GM18868 (cell line): Measurements from ENCODE around the gene LMF1.

Experiments
- ATAC-seq: cut with Tn5 transposase; IDR thresholded peaks from one replicate; pipeline ENCODE4 v1.9.1; 2021; ENCODE audit warnings: mild to moderate bottlenecking, moderate library complexity; ENCODE audit not compliant: unreplicated experiment

Gene LMF1

DNA sequence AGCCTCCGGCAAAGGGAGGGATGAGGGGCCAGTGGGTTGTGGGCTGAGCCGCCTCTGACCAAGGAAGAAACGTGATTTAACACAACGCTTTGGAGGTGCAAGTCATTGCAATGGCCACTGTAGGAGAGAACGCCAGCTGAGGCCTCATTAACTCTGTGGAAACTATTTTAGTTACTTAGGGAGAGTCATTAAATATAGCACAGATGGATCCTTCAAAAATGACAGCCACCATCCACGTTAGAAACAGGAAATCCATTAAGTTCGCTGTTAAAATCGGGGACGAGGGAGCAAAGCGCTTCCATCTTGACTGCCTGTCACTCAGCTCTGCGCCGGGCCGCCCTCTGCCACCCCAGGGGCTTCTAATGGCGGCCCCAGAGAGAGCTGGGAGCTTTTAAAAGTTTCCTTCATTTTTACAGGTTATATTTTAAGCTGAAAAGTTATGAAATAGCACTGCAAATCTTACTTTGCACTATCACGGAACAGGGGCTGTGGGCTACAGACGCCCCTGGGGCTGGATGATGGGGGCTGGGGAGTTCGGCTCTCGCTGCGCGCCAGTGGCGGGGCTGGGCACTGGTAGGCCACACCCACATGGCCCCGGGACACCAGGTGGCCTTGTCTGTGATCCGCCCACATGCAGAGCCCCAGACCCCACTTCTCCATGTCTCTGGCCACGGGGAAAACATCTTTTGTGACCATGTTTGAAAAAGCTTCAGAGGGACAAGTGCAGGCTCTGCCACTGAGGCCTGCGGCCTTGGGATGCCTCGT lies 54.6 kb downstream of the LMF1 start:
- no peak for ATAC-seq

DNA sequence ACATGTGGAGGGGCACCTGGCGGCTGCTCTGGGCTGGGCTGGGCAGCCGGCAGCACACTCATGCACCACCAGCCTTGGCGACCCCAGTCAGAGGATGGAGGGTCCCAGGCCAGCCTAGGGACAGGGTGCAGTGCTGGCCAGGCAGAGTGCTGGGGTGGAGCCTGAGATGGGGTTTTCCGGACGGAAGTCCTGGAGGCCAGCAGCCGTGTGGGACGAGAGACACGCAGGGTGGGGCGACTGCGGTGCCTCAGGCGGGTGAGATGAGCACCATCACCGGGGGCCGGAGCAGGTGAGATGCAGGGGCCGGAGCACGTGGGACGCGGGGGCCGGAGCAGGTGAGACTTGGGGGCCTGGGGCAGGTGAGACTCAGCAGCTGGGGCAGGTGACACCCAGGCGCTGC lies 55.2 kb downstream of the LMF1 start:
- no peak for ATAC-seq

DNA sequence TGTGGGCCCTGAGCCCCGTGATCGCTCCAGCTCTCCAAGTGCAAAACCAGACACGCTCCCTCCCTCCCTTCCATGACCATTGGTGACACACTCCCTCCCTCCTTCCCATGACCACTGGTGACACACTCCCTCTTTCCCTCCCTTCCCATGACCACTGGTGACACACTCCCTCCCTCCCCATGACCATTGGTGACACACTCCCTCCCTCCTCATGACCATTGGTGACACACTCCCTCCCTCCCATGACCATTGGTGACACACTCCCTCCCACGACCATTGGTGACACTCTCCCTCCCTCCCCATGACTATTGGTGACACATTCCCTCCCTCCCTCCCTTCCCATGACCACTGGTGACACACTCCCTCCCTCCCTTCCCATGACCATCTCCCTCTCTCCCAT lies 56.3 kb downstream of the LMF1 start:
- no peak for ATAC-seq

DNA sequence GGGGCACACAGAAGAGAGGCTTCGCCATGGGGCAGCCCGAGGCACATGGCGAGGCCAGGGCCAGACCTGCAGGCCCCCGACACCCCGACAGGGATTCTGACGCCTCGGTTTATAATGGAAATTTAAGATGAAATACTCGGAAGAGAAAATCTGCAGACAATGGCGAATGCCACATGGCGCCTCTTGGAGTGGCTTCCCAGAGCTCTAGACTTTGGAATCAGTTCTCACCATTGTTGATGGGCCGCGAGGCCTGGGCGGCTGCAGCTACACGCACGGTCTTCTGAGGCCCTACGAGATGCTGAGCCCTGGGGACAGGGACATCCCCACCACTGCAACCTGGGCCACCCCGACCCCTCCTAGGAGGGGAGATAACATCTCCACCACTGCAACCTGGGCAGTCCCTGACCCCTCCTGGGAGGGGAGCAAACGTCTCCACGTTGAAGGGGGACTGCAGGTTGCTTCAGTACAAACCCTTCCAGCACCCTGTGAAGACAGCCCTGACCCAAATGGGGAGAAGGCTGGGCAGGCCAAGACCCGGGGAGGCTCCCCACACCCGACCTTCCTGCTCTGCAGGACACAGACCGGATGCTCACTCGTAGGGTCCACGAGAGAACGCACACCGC lies 56.9 kb downstream of the LMF1 start:
- no peak for ATAC-seq

DNA sequence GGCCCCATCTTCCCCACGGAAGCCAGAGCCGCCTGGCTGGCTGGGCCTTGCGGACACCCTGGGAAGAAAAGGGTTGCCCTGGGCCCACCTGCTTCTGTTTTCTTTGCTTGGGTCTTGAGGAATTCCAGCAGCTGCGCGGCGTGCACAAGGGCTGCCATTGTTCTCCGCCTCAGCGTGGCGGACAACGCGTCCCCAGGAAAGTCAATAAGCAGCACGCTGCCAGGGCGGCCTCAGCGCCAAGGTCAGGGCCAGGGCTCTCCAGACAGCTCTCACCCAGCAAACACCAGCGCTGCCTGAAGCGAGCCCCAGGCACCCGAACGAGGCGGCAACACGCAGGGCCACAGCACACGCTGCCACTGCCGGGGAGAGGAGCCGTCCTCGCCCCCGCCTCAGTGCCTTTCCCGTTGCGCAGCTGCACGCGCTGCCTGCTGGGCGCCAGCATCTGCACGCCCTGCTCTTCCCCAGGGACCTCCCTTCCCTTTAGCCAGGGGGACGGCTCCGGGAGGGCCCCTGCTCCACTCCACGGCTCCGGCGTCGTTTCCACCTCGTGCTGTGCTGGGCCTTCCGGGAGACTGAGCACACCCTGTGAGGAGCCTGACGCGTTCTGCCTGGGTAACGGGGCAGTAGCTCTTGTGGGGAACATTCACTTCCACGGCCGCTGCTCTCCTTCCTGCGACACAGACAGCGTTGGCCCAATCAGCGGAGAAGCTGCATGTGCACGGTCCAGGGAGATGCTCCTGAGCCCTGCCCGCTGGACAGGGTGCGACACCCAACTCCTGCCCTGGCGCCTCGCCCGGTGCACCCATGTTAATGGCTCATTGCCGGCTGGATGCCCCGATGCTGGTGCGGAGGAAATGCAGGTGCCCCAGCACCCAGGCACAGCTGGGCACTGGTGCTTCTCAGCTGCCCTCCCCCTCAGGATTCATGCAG lies 57.8 kb downstream of the LMF1 start:
- ATAC-seq, result no peak

DNA sequence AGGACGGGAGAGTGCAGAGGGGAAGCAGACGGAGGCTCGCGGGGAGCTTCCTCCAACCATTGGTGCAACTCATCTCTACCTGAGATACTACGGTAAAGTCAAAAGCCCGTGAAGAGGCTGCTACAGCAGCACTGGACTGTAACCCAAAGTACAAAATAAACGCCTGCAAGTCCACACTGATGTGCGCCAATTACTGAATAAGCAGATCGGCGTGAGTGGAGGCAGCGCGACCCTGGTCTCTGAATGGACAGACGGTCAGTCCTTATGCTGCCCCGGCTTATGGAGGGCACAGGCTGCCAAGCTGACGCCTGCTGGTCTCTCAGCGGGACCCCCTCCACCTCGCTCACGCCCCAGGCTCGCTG lies 58.5 kb downstream of the LMF1 start:
- ATAC-seq, result no peak

DNA sequence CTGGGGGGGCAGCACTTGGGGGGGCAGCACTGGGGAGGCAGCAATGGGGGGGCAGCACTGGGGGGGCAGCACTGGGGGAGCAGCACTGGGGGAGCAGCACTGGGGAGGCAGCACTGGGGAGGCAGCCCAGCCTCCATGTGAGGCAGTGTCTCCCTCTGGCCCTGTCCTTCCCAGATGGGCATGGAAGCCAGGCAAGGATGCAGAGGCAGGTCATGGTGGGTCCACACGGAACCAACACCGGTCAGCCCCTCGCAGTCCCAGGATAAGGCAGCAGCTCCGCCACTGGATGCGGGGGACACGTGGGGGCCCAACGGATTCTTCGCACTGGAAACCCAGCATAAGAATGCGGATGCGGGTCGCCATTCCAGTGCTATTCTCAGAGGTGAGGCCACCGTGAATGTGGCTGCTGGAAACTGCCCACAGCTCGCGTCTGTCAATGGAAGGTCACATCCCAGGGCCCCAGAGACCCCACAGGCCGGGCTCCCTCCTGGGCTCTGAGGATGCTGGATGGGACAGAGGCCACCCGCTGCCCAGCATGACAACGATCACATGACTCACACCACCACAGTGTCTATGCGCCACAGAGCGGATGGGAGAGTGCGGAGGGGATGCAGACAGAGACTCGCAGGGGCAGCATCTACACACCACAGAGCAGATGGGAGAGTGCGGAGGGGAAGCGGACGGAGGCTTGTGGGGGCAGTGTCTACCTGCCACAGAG lies 59.0 kb downstream of the LMF1 start:
- ATAC-seq, result no peak

DNA sequence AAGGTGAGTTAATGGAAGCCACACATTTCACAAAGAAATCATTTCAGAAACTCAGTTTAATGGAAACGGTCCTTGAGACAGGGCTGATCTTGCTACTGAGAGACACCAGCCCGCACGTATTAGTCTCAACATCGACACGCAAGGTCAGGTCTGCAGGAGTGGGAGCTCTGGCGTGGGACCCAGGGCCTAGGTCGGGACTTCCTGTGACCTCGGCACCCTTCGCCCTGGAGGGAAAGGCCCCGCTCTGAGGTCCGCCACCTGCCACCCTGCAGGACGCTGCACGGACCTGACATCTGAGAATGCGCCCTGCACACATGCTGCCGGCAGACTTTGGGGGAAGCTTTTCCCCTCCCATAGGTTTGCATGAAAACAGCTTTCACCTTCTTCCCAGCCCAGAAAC lies 59.7 kb downstream of the LMF1 start:
- no peak for ATAC-seq

DNA sequence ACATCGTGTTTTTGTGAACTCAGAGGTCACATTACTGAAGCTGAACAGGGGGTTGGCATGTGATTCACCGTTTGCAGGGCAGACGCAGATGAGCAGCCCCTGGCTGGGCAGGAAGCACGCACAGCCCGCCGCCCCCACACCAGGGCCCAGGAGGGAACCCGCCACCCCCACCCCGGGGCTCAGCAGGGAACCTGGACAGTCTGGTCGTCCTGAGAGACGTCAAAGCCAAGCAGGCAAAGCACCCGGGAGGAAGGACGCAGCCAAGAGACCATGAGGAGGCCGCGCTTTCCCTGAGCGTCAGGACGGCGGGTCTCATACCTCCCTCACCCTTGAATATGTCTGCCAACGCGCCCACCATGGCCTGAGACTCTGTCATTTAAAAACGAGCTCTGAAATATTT lies 60.6 kb downstream of the LMF1 start:
- no peak for ATAC-seq

DNA sequence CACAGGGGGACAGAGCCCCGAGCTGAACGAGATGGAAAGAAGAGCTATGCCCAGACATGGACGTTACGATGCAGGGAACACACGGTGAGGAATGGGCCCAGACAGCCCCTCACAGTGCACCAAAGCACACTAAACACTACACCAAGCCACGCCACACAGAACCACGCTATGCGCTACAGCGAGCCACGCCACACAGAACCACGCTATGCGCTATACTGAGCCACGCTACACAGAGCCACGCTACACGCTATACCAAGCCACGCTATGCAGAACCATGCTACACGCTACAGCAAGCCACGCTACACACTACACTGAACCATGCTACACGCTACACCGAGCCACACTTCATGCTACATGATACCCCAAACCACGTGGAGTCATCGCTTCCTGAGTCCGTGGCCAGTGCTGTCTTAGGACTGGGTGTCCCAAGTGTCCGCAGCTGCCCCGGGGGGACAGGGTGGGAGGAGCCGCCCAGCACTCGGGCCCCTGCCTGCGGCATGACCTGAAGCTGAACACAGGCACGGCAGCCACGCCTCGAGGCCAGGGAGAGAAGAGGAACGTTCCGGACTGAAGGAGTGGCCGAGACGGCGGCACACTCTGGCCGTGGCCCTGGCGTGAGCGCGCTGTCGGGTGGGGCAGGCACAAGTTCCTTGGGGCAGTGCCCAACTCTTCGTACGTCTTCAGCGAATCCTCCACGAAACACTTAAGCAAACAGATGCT lies 61.3 kb downstream of the LMF1 start:
- no peak for ATAC-seq

DNA sequence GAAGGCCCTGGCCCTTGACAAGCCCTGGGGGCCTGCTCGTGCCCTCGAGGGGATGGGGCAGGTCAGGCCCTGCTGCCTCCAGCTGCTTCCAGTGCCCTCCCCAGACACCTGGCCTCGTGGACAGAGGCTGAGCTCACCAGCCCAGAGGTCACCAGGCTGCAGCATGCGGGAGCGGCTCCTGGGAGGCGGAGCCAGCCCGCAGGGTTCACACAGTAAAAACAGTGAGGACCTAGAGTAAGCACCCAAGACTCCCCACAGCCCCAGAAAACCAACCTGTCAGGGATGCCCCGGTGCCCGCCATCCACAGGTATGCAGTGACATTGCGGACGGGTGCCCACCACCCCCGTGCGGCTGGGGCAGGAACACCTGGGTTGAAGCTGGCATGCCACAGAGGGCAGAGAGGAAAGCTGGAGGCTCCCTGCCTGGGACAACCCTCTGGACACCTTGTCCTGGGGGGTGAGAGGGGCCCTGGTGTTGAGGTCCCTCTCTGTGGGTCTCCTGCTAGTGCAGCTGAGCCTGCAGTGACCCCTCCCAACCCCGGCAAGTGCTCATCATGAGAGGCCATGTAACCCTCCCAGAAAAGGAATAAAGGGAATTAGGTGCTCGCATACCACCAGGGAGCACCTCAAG lies 62.1 kb downstream of the LMF1 start:
- no peak for ATAC-seq

DNA sequence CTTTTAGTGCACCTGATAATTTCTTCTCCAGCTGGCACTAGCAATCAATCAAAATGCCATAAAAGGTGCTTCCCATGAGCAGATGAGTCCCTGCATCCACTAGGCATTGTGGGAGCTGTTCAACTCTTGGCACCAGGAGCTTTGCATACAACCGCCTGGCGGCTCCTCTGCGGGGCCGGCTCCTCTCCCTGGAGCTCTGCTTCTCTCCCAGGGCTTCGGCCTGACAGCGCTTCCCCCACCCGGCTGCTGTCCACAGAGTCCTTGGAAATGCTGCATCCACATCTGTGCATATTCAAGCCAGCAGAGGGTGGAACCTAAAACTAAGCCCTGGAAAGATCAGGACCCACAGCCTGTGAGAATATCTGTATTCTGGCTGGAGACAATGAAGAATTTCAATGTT lies 62.9 kb downstream of the LMF1 start:
- ATAC-seq, result no peak

DNA sequence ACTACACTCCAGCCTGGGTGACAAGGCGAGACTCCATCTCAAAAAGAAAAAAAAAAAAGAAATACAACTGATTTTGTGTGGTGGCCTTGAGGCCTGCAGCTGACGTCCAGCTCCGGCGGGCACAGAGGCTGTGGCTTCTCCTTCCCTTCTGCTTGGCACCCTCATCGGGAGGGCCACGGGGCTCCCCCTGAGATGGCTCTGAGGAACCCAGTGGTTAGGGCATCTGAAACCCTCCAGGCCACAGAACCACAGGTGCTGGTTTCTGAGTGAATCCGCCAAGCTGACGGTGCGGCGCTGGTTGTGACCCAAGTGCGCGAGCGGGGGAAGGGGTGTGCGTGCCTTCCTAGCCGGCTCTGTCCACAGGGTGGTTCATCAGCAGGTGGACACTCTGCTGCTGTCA lies 63.4 kb downstream of the LMF1 start:
- no peak for ATAC-seq

DNA sequence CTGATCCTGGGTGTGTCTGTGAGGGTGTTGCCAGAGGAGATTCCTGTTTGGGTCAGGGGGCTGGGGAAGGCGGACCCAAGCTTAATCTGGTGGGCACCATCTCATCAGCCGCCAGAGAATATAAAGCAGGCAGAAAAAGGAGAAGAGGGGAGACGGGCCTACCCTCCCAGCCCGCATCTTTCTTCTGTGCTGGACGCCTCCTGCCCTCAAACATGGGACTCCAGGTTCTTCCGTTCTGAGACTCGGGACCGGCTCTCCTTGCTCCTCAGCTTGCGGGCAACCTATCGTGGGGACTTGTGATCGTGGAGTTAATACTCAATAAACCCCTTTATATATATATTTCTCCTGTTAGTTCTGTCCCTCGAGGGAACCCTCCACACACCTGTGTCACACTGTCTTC lies 64.5 kb downstream of the LMF1 start:
- ATAC-seq, result no peak

DNA sequence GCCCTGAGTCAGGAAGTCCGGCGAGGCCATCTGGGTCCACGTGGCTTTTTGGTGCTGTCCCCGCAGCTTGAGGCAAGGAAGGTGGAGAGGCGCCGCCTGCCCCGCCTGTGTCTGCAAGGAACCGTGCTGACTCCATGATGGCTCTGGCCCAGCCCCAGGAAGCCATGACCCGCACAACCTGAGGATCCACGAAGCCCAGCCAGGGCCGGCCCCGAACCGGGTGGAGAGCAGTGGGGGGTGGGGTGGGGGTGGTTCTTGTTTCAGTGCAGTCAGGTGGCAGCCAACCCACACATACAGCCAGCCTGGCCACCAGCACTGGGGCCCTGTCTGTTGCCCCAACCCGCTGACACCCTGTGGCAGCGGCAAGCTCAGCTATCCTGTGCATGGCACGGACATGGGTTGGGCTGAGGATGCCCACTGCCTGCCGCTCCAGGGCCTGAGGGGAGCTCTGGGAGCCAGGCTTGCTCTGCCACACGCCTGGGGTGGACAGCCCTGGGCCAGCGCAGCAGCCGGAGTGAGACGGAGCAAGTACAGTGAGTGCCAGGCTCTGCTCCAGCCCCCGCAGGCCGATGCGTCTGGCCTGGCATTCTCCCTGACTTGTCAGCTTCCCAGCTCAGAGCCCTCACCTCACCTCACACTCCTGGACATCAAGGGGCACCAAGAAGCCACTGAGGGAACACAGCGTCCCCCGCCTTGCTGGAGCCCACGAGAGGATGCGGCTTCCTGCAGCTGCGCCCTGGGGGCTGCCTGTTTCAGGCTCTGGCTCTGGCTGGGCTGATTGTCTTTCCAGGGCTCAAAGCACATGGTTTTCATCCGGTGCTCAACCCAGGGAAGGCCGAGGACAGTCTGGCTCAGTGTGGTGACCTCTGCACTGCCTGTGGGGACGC lies 68.8 kb downstream of the LMF1 start:
- ATAC-seq, result no peak

DNA sequence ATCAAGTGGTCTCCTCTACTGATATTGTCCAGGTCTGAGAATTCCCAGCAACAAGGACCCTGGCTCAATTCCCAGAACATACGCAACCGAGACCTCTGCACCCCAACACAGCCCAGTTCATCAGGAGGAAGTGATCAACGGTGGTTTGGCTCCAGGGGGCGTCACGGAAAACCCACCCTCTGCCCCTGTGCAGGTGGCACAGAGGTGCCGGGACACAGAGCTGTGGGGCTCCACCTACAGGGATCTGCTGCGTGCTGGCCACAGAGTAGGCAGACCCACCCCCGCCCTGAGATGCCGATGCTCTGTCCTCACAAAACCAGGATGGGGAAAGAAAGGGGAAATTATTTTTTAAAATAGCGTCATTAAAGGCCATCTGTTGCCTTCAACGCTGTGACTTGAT lies 69.6 kb downstream of the LMF1 start:
- no peak for ATAC-seq

DNA sequence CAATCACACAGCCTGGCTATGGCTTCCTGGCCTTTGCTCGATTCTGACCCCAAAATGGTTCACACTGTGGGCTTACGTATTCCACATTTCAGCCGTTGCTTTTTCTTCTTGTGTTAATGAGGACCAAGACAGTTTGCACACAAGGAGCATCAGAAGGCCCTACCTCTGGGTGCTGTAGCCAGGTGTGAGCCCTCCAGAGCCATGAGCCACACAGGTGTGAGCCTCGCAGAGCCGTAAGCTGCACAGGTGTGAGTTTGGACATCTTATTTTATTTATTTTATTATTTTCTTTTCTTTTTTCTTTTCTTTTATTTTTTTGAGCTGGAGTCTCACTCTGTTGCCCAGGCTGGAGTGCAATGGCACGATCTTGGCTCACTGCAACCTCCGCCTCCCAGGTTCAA lies 70.6 kb downstream of the LMF1 start:
- ATAC-seq, result no peak

DNA sequence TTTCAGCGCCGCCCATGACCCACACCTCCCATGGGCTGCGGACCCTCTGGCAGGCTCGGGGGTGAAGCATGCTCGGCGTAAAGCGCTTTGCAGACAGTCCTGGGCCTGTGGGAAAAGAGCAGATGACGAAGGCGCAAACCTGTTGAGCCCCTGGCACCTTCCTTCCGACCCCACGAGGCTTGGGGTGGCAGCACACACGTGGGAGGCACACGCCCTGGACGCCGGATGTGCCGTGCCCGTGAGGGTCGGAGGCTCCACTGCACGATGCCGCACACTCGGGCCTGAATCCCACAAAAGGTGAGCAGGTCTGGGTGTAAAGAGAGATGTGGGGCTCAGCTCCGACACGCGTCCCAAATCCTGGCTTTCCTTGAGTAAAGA lies 71.1 kb downstream of the LMF1 start:
- ATAC-seq, result no peak
